GM12878 (cell line): Measurements from ENCODE around the gene PLSCR3. TPM values are rescaled to one million over a fixed set of nuclear protein-coding genes. Genes with fewer than 3 reads are reported as not detected.

Experiments used
- ATAC-seq: fragments of 200-7000 bp; cut with Tn5 transposase; 3 replicates; pipeline ENCODE4 v1.9.1; 2020; ENCODE audit warnings: mild to moderate bottlenecking, moderate library complexity
- BruUV-seq: library from RNA; stranded (reverse); fragments of 400-500 nt; replicated peaks from 2 replicates; lab custom pipeline; 2021; lab: Mats Ljungman, UMichigan
- CTCF ChIA-PET: fragments of 300-600 bp; sonication (Branson Sonifier 250); formaldehyde crosslinking; extraction: SDS; loops from one replicate; lab custom pipeline; 2021; ENCODE audit warnings: inconsistent platforms; lab: Yijun Ruan, JAX
- POLR2A ChIA-PET: fragments of 350-600 bp; formaldehyde crosslinking; extraction: SDS; loops from one replicate; lab custom pipeline; 2021; ENCODE audit warnings: inconsistent platforms; lab: Charles Lee
- RAD21 ChIA-PET: fragments of 300-600 bp; sonication (Branson Sonifier 250); formaldehyde crosslinking; loops from one replicate; lab custom pipeline; 2023; ENCODE audit warnings: antibody characterized with exemption; ENCODE audit not compliant: unreplicated experiment; lab: Charles Lee
- SMC1A ChIA-PET: fragments of 300-600 bp; sonication (Branson Sonifier 250); formaldehyde crosslinking; loops from one replicate; lab custom pipeline; 2023; ENCODE audit not compliant: unreplicated experiment, uncharacterized antibody; lab: Charles Lee
- DNase-seq: peaks from one replicate; pipeline ENCODE4 v3.0.0-alpha.2; 2011; ENCODE audit warnings: low read depth, low spot score
- FAIRE-seq: peaks from 3 replicates; lab custom pipeline; 2011; peaks lifted over from hg19 to GRCh38; lab: Jason Lieb, UNC
- H2AFZ ChIP-seq: 2 replicates; pipeline ENCODE4 v1.6.0; 2011; ENCODE audit warnings: low read depth, low read length, control low read depth; ENCODE audit not compliant: control insufficient read depth
- H3K27ac ChIP-seq: 2 replicates; pipeline ENCODE4 v1.5.1; 2011; ENCODE audit warnings: control low read depth; ENCODE audit not compliant: control insufficient read depth, insufficient read depth
- H3K27me3 ChIP-seq, 2 experiments: replicated peaks in 1 of 2; 2 replicates each; pipeline versions ENCODE4 v1.6.0 to v1.6.1; 2011; ENCODE audit warnings: low read length in 1 of 2; ENCODE audit not compliant: control insufficient read depth in 2 of 2, insufficient read depth in 2 of 2
- H3K36me3 ChIP-seq, 2 experiments: 2 replicates each; pipeline ENCODE4 v1.5.1; 2011; ENCODE audit warnings: low read length in 1 of 2; ENCODE audit not compliant: control insufficient read depth in 2 of 2, insufficient read depth in 2 of 2
- H3K4me1 ChIP-seq: 2 replicates; pipeline ENCODE4 v1.6.1; 2011; ENCODE audit warnings: mild to moderate bottlenecking, low read length, moderate library complexity, mixed read lengths; ENCODE audit not compliant: control insufficient read depth, insufficient read depth
- H3K4me2 ChIP-seq: 2 replicates; pipeline ENCODE4 v1.6.0; 2011; ENCODE audit warnings: control low read depth; ENCODE audit not compliant: control insufficient read depth, insufficient read depth
- H3K4me3 ChIP-seq: fragments of 200-600 bp; sonication (generic); 2 replicates; pipeline ENCODE4 v1.5.1; 2016
- H3K79me2 ChIP-seq: 2 replicates; pipeline ENCODE4 v1.6.0; 2011; ENCODE audit warnings: low read length; ENCODE audit not compliant: control insufficient read depth, insufficient read depth
- H3K9ac ChIP-seq: 2 replicates; pipeline ENCODE4 v1.8.0; 2011; ENCODE audit warnings: low read length, control low read depth, mixed read lengths; ENCODE audit not compliant: control insufficient read depth, insufficient read depth
- H3K9me3 ChIP-seq: replicated peaks from 3 replicates; pipeline ENCODE4 v1.5.1; 2011; ENCODE audit warnings: mild to moderate bottlenecking, low read length; ENCODE audit not compliant: control insufficient read depth, insufficient read depth
- H4K20me1 ChIP-seq: 2 replicates; pipeline ENCODE4 v1.6.0; 2011; ENCODE audit not compliant: control insufficient read depth, insufficient read depth
- CBFB ChIP-seq: IDR thresholded peaks from 2 replicates; pipeline ENCODE4 v1.6.1; 2016; ENCODE audit warnings: antibody characterized with exemption, low read depth
- CTCF ChIP-seq, 3 experiments: IDR thresholded peaks in 2 of 3; conservative IDR thresholded peaks in 1 of 3; 2 replicates each; pipeline ENCODE4 v1.5.1; 2011; ENCODE audit warnings: low read depth in 3 of 3, low read length in 3 of 3, mild to moderate bottlenecking in 3 of 3, control low read depth in 2 of 3, moderate library complexity in 2 of 3, inconsistent platforms in 1 of 3, mixed read lengths in 1 of 3; ENCODE audit not compliant: control insufficient read depth in 2 of 3, insufficient read depth in 1 of 3; ENCODE audit errors: extremely low read depth in 1 of 3
- CUX1 ChIP-seq: IDR thresholded peaks from 2 replicates; pipeline ENCODE4 v1.6.1; 2012; ENCODE audit warnings: improper control_type of control experiment, low read depth, low read length; ENCODE audit not compliant: insufficient replicate concordance
- E2F4 ChIP-seq: IDR thresholded peaks from 2 replicates; pipeline ENCODE4 v1.6.1; 2012; ENCODE audit warnings: low read depth, low read length, improper control_type of control experiment
- HCFC1 ChIP-seq: fragments of 150-350 bp; IDR thresholded peaks from 2 replicates; pipeline ENCODE4 v1.6.1; 2014; ENCODE audit warnings: low read length
- HDGF ChIP-seq: fragments of 450-650 bp; IDR thresholded peaks from 2 replicates; pipeline ENCODE4 v1.6.1; 2016; ENCODE audit warnings: antibody characterized with exemption
- JUND ChIP-seq: IDR thresholded peaks from 2 replicates; pipeline ENCODE4 v1.6.1; 2012; ENCODE audit warnings: low read depth, mild to moderate bottlenecking, low read length, improper control_type of control experiment, moderate library complexity
- POLR2AphosphoS5 ChIP-seq: IDR thresholded peaks from 2 replicates; pipeline ENCODE4 v1.6.1; 2011; ENCODE audit warnings: mild to moderate bottlenecking, low read length, inconsistent platforms
- POU2F2 ChIP-seq: IDR thresholded peaks from 3 replicates; pipeline ENCODE4 v1.6.1; 2011; ENCODE audit warnings: low read depth, mild to moderate bottlenecking, low read length, borderline replicate concordance
- ZNF24 ChIP-seq: fragments of 450-650 bp; IDR thresholded peaks from 2 replicates; pipeline ENCODE4 v1.6.1; 2017; ENCODE audit warnings: antibody characterized with exemption, mild to moderate bottlenecking
- WGBS: methylation state at CpG from one replicate; pipeline ENCODE4 v1.1.6; 2016; ENCODE audit warnings: low lambda C conversion rate; ENCODE audit not compliant: insufficient replicate concordance, insufficient coverage; ENCODE audit errors: missing lambda C conversion rate; 5-methylcytosine and 5-hydroxymethylcytosine counted together
- in situ Hi-C: fragments of 300-500 bp; cut with MboI; formaldehyde crosslinking; loops from 9 replicates; pipeline ENCODE4 v1.14.3; 2018; ENCODE audit warnings: mixed read lengths
- intact Hi-C: fragments of 100-400 bp; cut with micrococcal nuclease; formaldehyde crosslinking; loops from one replicate; pipeline ENCODE4 v1.14.2; 2022; ENCODE audit not compliant: unreplicated experiment
- polyA plus RNA-seq, 11 experiments: library from polyadenylated mRNA; depleted of rRNA in 4 of 11; unstranded in 6 of 11; stranded (reverse) in 5 of 11; fragments of >200 nt; fragmentation: Nextera tagmentation in 4 of 11; fragmentation: Illumina TruSeq in 1 of 11; extraction: Ambion mirVana in 4 of 11; extraction: Trizol in 1 of 11; gene quantifications; 1 replicate in 1 of 11; 2 replicates in 10 of 11; pipeline versions ENCODE4 v1.2.1 to v1.2.3, GENCODE V29; 2011 to 2016; ENCODE audit warnings: inconsistent platforms in 2 of 11, missing spikeins in 2 of 11, low read depth in 1 of 11
- total RNA-seq, 4 experiments: library from RNA; depleted of rRNA in 3 of 4; stranded (reverse); fragments of >200 nt in 3 of 4; fragmentation: Illumina TruSeq in 1 of 4; extraction: Trizol in 1 of 4; gene quantifications; 2 replicates each; pipeline versions ENCODE4 v1.2.1 to v1.2.3, GENCODE V29; 2013 to 2021

PLSCR3 gene
- total and polyA plus RNA-seq, 10 of the 15 experiments (the other 5 are each of a cell fraction or from before 2014, with no cell fraction given), result 9.9 to 51.4 (median 43.4) TPM

- TF ChIP-seq CUX1 (no peak), HCFC1 (no peak)
These were observed 32.7 kb upstream of the PLSCR3 start (continued) for GRCh38 chr17:7426896-7427489.

GRCh38 chr17:7426203-7426863, 32.0 kb upstream of the PLSCR3 start:
- no peaks in the 10 kb centered on the region for H3K4me1 ChIP-seq
- H4K20me1 ChIP-seq, result no peaks in the 10 kb centered on the region
- no peaks in the 10 kb centered on the region for H3K9me3 ChIP-seq
- ATAC-seq (no peak), DNase-seq (no peak), FAIRE-seq (no peak)
- 67% methylated on average over 33 of the region's 33 CpGs for WGBS
- in situ Hi-C loops, result no loop called here
- no peak overlapping the region for H3K4me3 ChIP-seq
- SMC1A ChIA-PET, result no interaction called here
- intact Hi-C loops, result no loop called here
- H3K27me3 ChIP-seq, result no peaks in the 10 kb centered on the region; a peak in 1 of 4 replicates
- no peaks in the 10 kb centered on the region for H3K79me2 ChIP-seq
- no peak overlapping the region for H3K4me2 ChIP-seq
- H3K36me3 ChIP-seq, result no peaks in the 10 kb centered on the region
- BruUV-seq, result no TSS peak
- POLR2A ChIA-PET, result no interaction called here
- no peak overlapping the region for H3K27ac ChIP-seq
- RAD21 ChIA-PET, result no interaction called here
- H2AFZ ChIP-seq, result no peak overlapping the region
- H3K9ac ChIP-seq, result no peak overlapping the region
- CTCF ChIA-PET, result interaction anchor here (0.8 kb wide), 1 partner anchor 70 kb away, joined by 3 read pairs; no protein-coding TSS in a partner anchor
- no peak for TF ChIP-seq HDGF
- TF ChIP-seq JUND, result no peak
- no peak for TF ChIP-seq CTCF (IDR thresholded peaks at IDR 0.05 in 2 of 3, conservative IDR thresholded peaks at IDR 0.05 in 1 of 3; ENCODE audit: control insufficient read depth in 2 of 3, extremely low read depth in 1 of 3, insufficient read depth in 1 of 3, low read depth in 3 of 3, low read length in 3 of 3)
- TF ChIP-seq E2F4, result no peak
- no peak for TF ChIP-seq POU2F2
- no peak for TF ChIP-seq CBFB
- TF ChIP-seq POLR2AphosphoS5, result no peak
- TF ChIP-seq ZNF24, result no peak
